Measurements from ENCODE around the gene AQP4.

Gene AQP4

GRCh38 chr18:26839609-26840008 is 25.9 kb downstream of the AQP4 start:
- no peak for DNase-seq (ENCODE audit: low read depth)

GRCh38 chr18:26832302-26832701 is 33.2 kb downstream of the AQP4 start:
- DNase-seq (ENCODE audit: low read depth), result no peak

DNA sequence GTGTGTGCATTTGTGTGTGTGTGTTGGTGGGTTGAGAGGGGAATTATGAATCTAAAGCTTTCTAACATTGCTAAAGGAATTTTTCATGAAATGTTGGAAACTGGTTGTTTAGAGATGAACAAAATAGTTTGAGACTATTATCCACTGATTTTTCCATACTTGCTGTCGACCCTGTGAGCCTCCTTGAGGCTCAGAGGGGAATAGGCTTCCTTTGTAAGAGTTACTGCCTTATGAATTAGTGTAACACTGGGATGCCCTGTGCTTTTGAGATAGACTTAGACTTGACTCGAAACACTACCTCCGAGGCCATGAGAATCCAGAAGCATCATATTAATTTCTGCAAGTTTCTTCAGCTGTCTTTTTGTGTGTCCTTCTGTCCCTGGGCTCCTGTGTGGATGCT is 37.9 kb downstream of the AQP4 start:
- DNase-seq (ENCODE audit: low read depth), result no peak

DNA sequence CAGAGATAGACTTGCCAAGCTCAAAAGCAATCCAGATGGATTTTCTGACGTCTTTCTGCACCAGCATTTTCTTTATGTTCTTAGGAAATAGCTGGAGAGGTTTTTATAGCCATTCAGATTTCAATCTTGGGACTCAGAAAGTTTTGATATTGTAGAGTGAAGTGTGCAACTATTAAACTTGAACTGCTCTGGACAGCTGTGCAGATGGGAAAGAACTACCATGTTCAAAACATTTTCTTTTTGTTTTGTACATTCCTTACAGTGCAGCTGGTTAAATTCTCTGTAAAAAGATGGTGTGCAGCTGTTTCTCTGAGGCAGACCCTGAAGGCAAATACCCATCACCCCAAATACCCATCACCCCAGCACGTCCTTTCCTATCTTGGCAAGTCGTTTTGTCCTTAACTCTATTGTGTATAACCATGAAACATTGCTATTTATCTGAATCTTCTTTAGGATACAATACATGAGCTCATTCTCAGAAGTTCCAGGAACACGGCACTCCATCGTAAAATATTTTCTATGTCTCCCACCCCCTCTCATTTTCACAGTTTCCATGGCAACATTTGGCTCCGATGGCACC is 38.8 kb downstream of the AQP4 start:
- DNase-seq (ENCODE audit: low read depth), result no peak

DNA sequence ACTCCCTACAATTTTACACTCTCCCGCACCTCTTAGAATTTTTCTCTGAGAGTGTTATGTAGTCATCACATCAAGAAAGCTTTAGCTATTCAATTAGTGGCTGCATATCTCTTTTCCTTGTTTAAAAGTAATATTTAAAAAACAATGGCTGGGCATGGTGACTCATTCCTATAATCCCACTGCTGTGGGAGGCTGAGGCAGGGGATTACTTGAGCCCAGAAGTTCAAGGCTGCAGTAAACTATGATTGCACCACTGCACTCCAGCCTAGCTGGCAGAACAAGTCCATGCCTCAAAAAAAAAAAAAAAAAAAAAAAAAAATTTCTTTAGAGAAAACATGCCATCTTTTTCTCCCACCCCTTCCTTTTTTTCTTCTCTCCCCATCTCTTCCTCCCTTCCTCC is 44.3 kb downstream of the AQP4 start:
- DNase-seq (ENCODE audit: low read depth), result no peak

DNA sequence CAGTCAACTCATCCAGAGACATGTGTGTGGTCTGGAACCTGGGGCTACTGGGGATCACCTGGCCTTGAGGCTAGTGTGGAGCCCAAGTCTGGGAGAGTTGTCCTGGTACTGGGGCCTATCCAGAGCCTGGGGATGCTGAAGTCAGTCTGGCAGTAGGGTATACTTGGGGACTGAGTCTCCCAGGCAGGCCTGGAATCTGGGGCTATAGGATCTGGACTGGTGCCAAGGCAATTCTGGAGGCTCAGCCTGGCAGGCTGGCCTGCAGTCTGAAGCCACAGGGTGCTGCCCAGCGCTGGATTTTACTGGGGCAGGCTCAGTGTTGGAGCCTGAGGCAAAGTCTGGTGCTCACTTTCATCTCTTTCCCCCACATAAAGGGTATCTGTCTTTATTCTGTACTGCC is 46.5 kb downstream of the AQP4 start:
- no peak for DNase-seq (ENCODE audit: low read depth)

GRCh38 chr18:26818461-26818860 is 47.0 kb downstream of the AQP4 start:
- no peak for DNase-seq (ENCODE audit: low read depth)

DNA sequence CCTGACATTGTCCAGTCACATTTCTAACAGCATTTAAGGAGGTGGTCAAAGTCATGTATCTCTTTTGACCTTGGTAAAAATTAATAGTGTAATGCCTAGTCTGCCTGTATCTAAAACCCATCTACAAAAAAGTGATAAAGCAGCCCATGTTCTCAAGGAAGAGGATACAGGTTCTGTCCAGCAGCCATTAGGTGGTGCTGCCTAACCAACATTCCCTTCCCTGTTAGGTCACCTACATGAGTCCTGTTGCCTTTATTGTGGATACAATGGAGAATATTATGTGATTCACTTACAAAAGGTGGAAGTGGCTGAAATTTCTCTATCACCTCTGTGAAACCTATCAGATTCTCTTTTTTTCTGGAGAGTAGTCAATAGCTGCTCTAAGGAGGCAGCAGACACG is 52.5 kb downstream of the AQP4 start:
- DNase-seq (ENCODE audit: low read depth), result no peak

GRCh38 chr18:26812462-26812861 is 53.0 kb downstream of the AQP4 start:
- DNase-seq (ENCODE audit: low read depth), result no peak

GRCh38 chr18:26809346-26809745 is 56.2 kb downstream of the AQP4 start:
- no peak for DNase-seq (ENCODE audit: low read depth)

DNA sequence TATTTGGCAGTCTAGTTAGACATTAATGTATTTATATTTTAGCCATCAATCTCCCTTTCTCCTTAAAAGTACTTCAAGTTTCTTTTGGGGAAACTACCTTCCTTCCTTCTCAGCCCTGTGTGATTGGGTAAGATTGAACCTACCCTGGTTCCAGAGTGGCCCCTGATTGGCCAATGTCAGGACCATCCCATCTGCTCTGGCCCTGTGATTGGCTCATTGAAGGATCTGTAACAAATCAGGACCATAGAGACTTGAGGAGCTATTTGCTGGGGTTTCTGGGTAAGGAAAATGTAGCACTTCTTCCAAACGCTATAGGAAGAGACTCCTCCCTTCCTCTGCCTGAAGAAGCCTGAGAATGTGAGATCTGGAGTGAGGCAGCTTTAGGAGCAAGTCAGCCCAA is 59.3 kb downstream of the AQP4 start:
- no peak for DNase-seq (ENCODE audit: low read depth)

- no peak for DNase-seq (ENCODE audit: low read depth)
These were observed 61.0 kb downstream of the AQP4 start for GRCh38 chr18:26804519-26804918.

DNA sequence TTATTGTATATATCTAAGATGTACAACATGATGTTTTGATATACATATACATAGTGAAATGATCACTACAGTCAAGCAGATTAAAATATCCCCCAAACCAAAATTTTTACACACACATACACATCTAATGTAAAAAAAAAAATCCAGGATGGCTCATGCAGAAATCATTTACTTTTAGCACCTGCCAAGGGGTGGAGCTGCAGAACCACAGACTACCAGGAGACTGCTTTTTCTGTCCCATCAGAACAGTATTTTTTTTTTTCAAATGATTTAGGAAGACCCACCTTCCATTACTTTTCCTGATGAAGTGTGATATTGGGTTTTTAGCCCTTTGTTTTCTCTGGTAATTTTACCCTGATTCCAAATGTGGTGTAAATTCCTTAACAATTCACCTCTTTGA is 61.9 kb downstream of the AQP4 start:
- DNase-seq (ENCODE audit: low read depth), result no peak

DNA sequence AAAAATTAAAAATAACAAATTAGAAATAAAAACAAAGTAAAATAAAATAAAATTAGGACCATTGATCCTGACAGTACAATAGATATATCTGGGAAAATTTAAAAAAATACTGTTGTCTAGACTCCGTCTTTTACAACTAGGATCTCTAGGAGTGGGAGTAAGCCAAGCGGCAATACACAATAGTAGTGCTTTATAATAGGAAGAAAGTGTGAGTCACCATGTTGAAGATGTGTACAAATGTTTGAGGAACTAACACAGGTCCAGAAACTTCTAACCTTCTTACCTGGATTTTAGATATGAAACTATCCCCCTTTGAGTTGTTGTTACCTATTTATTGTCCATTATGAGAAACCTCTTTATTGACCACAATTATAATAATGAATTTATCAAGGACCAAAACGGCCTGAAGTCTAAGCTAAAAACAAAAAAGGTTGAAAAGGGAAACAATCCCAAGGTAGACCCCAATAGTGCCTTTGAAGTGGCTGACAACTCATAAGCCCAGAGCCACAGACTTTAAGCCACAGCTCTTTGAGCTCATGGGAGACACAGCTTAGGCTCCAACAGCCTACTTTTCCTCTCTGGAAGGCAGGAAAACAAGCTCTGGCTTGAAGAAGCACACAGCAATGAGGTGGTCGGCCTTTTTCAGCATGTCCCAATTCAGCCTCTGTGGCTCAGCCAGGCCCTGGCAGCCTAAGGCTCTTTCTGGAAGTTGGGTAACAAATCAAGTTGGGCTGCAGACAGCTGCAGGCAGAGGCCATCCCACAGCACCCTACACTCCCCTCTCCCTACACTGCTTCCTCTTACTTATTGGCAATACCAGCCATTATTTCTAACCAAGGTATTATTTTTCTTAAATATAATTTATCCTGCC is 62.9 kb downstream of the AQP4 start:
- DNase-seq (ENCODE audit: low read depth), result no peak

All from activated T-cell treated with anti-CD3 and anti-CD28 coated beads for 24 hours (primary cell).